ENCODE results near the gene BUB1.
"Not testable (repeated sequence)": the region's sequence is repeated elsewhere in the genome, so short reads cannot be mapped to it uniquely, and the experiment has no call there.

The BUB1 gene

GRCh38 chr2:110642360-110642759, 35.5 kb downstream of the BUB1 start:
- no peak for TF ChIP-seq CTCF (conservative IDR thresholded peaks at IDR 0.05; ENCODE audit: control insufficient read depth, insufficient read depth, low read depth, low read length)
- H3K4me3 ChIP-seq (ENCODE audit: control insufficient read depth, low read depth, low read length): no peak overlapping the region
- DNase-seq (ENCODE audit: low read depth): no peak

- TF ChIP-seq CTCF (conservative IDR thresholded peaks at IDR 0.05; ENCODE audit: control insufficient read depth, insufficient read depth, low read depth, low read length): no peak
- no peak overlapping the region for H3K4me3 ChIP-seq (ENCODE audit: control insufficient read depth, low read depth, low read length)
- no peak for DNase-seq (ENCODE audit: low read depth)
These were observed 37.9 kb downstream of the BUB1 start for GRCh38 chr2:110639972-110640371.

- DNase-seq (ENCODE audit: low read depth): no peak
- TF ChIP-seq CTCF (conservative IDR thresholded peaks at IDR 0.05; ENCODE audit: control insufficient read depth, insufficient read depth, low read depth, low read length): no peak
- no peak overlapping the region for H3K4me3 ChIP-seq (ENCODE audit: control insufficient read depth, low read depth, low read length)
These were observed 38.7 kb downstream of the BUB1 start for GRCh38 chr2:110638952-110639695.

- no peak for TF ChIP-seq CTCF (conservative IDR thresholded peaks at IDR 0.05; ENCODE audit: control insufficient read depth, insufficient read depth, low read depth, low read length)
- DNase-seq (ENCODE audit: low read depth): no peak
- no peak overlapping the region for H3K4me3 ChIP-seq (ENCODE audit: control insufficient read depth, low read depth, low read length)
These were observed 39.9 kb downstream of the BUB1 start for GRCh38 chr2:110638004-110638403.

GRCh38 chr2:110637093-110637492, 40.8 kb downstream of the BUB1 start:
- no peak for DNase-seq (ENCODE audit: low read depth)
- H3K4me3 ChIP-seq (ENCODE audit: control insufficient read depth, low read depth, low read length): no peak overlapping the region
- no peak for TF ChIP-seq CTCF (conservative IDR thresholded peaks at IDR 0.05; ENCODE audit: control insufficient read depth, insufficient read depth, low read depth, low read length)

- not testable (repeated sequence) for H3K4me3 ChIP-seq (ENCODE audit: control insufficient read depth, low read depth, low read length)
These were observed 41.8 kb downstream of the BUB1 start for GRCh38 chr2:110635949-110636628.

GRCh38 chr2:110627348-110627747, 50.5 kb downstream of the BUB1 start:
- DNase-seq (ENCODE audit: low read depth); H3K4me3 ChIP-seq (ENCODE audit: control insufficient read depth, low read depth, low read length): not testable (repeated sequence)

More at GRCh38 chr2:110635949-110636628, 41.8 kb downstream of the BUB1 start:
- not testable (repeated sequence) for DNase-seq (ENCODE audit: low read depth)

GRCh38 chr2:110619326-110619939, 58.4 kb downstream of the BUB1 start:
- DNase-seq (ENCODE audit: low read depth); H3K4me3 ChIP-seq (ENCODE audit: control insufficient read depth, low read depth, low read length): not testable (repeated sequence)

GRCh38 chr2:110613927-110614326, 63.9 kb downstream of the BUB1 start:
- H3K4me3 ChIP-seq (ENCODE audit: control insufficient read depth, low read depth, low read length); DNase-seq (ENCODE audit: low read depth): not testable (repeated sequence)

- H3K4me3 ChIP-seq (ENCODE audit: control insufficient read depth, low read depth, low read length); DNase-seq (ENCODE audit: low read depth): not testable (repeated sequence)
These were observed 67.1 kb downstream of the BUB1 start for GRCh38 chr2:110610613-110611250.

GRCh38 chr2:110609843-110610612, 67.8 kb downstream of the BUB1 start:
- not testable (repeated sequence) for H3K4me3 ChIP-seq (ENCODE audit: control insufficient read depth, low read depth, low read length); DNase-seq (ENCODE audit: low read depth)

All from fibroblast of mammary gland (primary cell).